Measurements from ENCODE around the gene IQCB1.
"Not testable (repeated sequence)": the region's sequence is repeated elsewhere in the genome, so short reads cannot be mapped to it uniquely, and the experiment has no call there.

DNA sequence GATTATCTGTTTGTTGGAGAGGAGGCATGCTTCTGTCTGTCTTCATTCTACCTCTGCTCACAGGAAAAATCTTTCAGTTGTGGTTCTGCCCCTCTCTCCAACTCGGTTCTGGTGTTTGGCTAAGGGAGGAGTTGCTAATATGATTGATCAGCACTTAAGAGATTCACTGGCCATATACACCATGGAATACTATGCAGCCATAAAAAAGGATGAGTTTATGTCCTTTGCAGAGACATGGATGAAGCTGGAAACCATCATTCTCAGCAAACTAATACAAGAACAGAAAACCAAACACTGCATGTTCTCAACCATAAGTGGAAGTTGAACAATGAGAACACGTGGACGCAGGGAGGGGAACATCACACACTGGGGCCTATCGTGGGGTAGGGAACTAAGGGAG lies 59.8 kb downstream of the IQCB1 start:
- TF ChIP-seq, protein P1, sequence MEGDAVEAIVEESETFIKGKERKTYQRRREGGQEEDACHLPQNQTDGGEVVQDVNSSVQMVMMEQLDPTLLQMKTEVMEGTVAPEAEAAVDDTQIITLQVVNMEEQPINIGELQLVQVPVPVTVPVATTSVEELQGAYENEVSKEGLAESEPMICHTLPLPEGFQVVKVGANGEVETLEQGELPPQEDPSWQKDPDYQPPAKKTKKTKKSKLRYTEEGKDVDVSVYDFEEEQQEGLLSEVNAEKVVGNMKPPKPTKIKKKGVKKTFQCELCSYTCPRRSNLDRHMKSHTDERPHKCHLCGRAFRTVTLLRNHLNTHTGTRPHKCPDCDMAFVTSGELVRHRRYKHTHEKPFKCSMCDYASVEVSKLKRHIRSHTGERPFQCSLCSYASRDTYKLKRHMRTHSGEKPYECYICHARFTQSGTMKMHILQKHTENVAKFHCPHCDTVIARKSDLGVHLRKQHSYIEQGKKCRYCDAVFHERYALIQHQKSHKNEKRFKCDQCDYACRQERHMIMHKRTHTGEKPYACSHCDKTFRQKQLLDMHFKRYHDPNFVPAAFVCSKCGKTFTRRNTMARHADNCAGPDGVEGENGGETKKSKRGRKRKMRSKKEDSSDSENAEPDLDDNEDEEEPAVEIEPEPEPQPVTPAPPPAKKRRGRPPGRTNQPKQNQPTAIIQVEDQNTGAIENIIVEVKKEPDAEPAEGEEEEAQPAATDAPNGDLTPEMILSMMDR (IDR thresholded peaks at IDR 0.05; ENCODE audit: borderline replicate concordance, extremely low read depth, low read length, poor library complexity, severe bottlenecking), result not testable (repeated sequence)
- not testable (repeated sequence) for TF ChIP-seq EZH2 (IDR thresholded peaks at IDR 0.05; ENCODE audit: borderline replicate concordance, low read depth, low read length, severe bottlenecking)

All from DND-41 (cell line).